IMR-90 (cell line): Measurements from ENCODE around the gene HBM. TPM values are rescaled to one million over a fixed set of nuclear protein-coding genes. Genes with fewer than 3 reads are reported as not detected.

ENCODE experiments used
- ATAC-seq: fragments of 200-7000 bp; cut with Tn5 transposase; 2 replicates; pipeline ENCODE4 v1.9.1; 2020; ENCODE audit warnings: low read depth, mild to moderate bottlenecking, moderate library complexity
- BruUV-seq: library from RNA; stranded (reverse); fragments of 400-500 nt; replicated peaks from 2 replicates; lab custom pipeline; 2021; lab: Mats Ljungman, UMichigan
- CTCF ChIA-PET: fragments of 300-600 bp; formaldehyde crosslinking; extraction: SDS; loops from one replicate; lab custom pipeline; 2021; ENCODE audit warnings: antibody characterized with exemption; lab: Yijun Ruan, JAX
- POLR2A ChIA-PET: fragments of 300-600 bp; sonication (Branson Sonifier 250); formaldehyde crosslinking; loops from one replicate; lab custom pipeline; 2022; ENCODE audit warnings: antibody characterized with exemption; ENCODE audit not compliant: unreplicated experiment; lab: Charles Lee
- DNase-seq: peaks from one replicate; pipeline ENCODE4 v3.0.0; 2013
- H2AFZ ChIP-seq: replicated peaks from 2 replicates; pipeline ENCODE3; 2013; ENCODE audit warnings: low read length, mild to moderate bottlenecking; ENCODE audit not compliant: poor library complexity
- H2AK5ac ChIP-seq: 2 replicates; pipeline ENCODE4 v1.6.1; 2013; ENCODE audit warnings: low read depth, low read length, inconsistent platforms
- H2AK9ac ChIP-seq: replicated peaks from 2 replicates; pipeline ENCODE3; 2013; ENCODE audit warnings: mild to moderate bottlenecking, low read depth, low read length, moderate library complexity; ENCODE audit not compliant: poor library complexity
- H2BK120ac ChIP-seq: 2 replicates; pipeline ENCODE4 v1.6.1; 2013; ENCODE audit warnings: low read depth, low read length, inconsistent platforms
- H2BK15ac ChIP-seq: 3 replicates; pipeline ENCODE4 v1.6.1; 2013; ENCODE audit warnings: low read depth, low read length, inconsistent platforms
- H2BK20ac ChIP-seq: 2 replicates; pipeline ENCODE4 v1.6.1; 2013; ENCODE audit warnings: low read depth, mild to moderate bottlenecking, inconsistent platforms, low read length, moderate library complexity
- H2BK5ac ChIP-seq: 2 replicates; pipeline ENCODE4 v1.6.1; 2013; ENCODE audit warnings: mild to moderate bottlenecking, low read depth, low read length, inconsistent platforms; ENCODE audit not compliant: poor library complexity, severe bottlenecking
- H3K14ac ChIP-seq: replicated peaks from 2 replicates; pipeline ENCODE4 v1.6.1; 2013; ENCODE audit warnings: low read depth, low read length, inconsistent platforms
- H3K18ac ChIP-seq: 2 replicates; pipeline ENCODE4 v1.6.1; 2013; ENCODE audit warnings: low read depth, low read length, control low read depth
- H3K23ac ChIP-seq: 2 replicates; pipeline ENCODE4 v1.6.1; 2013; ENCODE audit warnings: low read depth, low read length, inconsistent platforms
- H3K27ac ChIP-seq: 2 replicates; pipeline ENCODE4 v1.5.1; 2013; ENCODE audit warnings: mild to moderate bottlenecking, control low read depth, low read length; ENCODE audit not compliant: insufficient read depth
- H3K27me3 ChIP-seq: 2 replicates; pipeline ENCODE4 v1.6.1; 2013; ENCODE audit warnings: low read length; ENCODE audit not compliant: control insufficient read depth, insufficient read depth
- H3K36me3 ChIP-seq: 2 replicates; pipeline ENCODE4 v1.6.1; 2013; ENCODE audit warnings: low read length, mixed read lengths; ENCODE audit not compliant: control insufficient read depth, insufficient read depth
- H3K4ac ChIP-seq: 2 replicates; pipeline ENCODE4 v1.6.1; 2013; ENCODE audit warnings: low read depth, low read length, inconsistent platforms
- H3K4me1 ChIP-seq: 2 replicates; pipeline ENCODE4 v1.6.1; 2013; ENCODE audit warnings: low read length, mixed read lengths; ENCODE audit not compliant: control insufficient read depth, insufficient read depth
- H3K4me2 ChIP-seq: 2 replicates; pipeline ENCODE4 v1.6.1; 2013; ENCODE audit warnings: low read depth, mild to moderate bottlenecking, control low read depth, low read length, moderate library complexity
- H3K4me3 ChIP-seq: 2 replicates; pipeline ENCODE4 v1.5.1; 2013; ENCODE audit warnings: low read depth, mild to moderate bottlenecking, control low read depth, low read length, moderate library complexity; ENCODE audit not compliant: insufficient read depth
- H3K56ac ChIP-seq: 2 replicates; pipeline ENCODE4 v1.6.1; 2013; ENCODE audit warnings: low read length, inconsistent platforms; ENCODE audit not compliant: insufficient read depth; ENCODE audit errors: extremely low read depth
- H3K79me1 ChIP-seq, 2 experiments: 2 replicates each; pipeline ENCODE4 v1.6.1; 2013; ENCODE audit warnings: low read length in 2 of 2, inconsistent platforms in 1 of 2, low read depth in 1 of 2
- H3K9ac ChIP-seq: 2 replicates; pipeline ENCODE4 v1.6.1; 2013; ENCODE audit warnings: low read depth, low read length, control low read depth
- H3K9me1 ChIP-seq: 2 replicates; pipeline ENCODE4 v1.6.1; 2013; ENCODE audit warnings: low read length, inconsistent platforms; ENCODE audit not compliant: insufficient read depth
- H3K9me3 ChIP-seq: 2 replicates; pipeline ENCODE4 v1.6.1; 2013; ENCODE audit warnings: low read length; ENCODE audit not compliant: control insufficient read depth, insufficient read depth
- H4K20me1 ChIP-seq: 2 replicates; pipeline ENCODE4 v1.6.1; 2013; ENCODE audit warnings: low read length, inconsistent platforms; ENCODE audit not compliant: insufficient read depth
- H4K5ac ChIP-seq: 2 replicates; pipeline ENCODE4 v1.6.1; 2013; ENCODE audit warnings: mild to moderate bottlenecking, low read depth, low read length, control low read depth
- H4K8ac ChIP-seq, 2 experiments: 2 replicates each; pipeline ENCODE4 v1.6.1; 2013; ENCODE audit warnings: low read depth in 2 of 2, low read length in 2 of 2, control low read depth in 1 of 2, inconsistent platforms in 1 of 2
- H4K91ac ChIP-seq: 2 replicates; pipeline ENCODE4 v1.6.1; 2013; ENCODE audit warnings: low read depth, low read length, inconsistent platforms; ENCODE audit not compliant: insufficient read depth
- CHD1 ChIP-seq: IDR thresholded peaks from 2 replicates; pipeline ENCODE4 v1.6.1; 2012; ENCODE audit warnings: low read depth, low read length, improper control_type of control experiment
- CTCF ChIP-seq: conservative IDR thresholded peaks from 2 replicates; pipeline ENCODE4 v1.5.1; 2012; ENCODE audit warnings: mild to moderate bottlenecking, low read depth, low read length, improper control_type of control experiment
- FOS ChIP-seq: fragments of 150-350 bp; IDR thresholded peaks from 2 replicates; pipeline ENCODE4 v1.6.1; 2016; ENCODE audit warnings: low read depth, low read length
- MAFK ChIP-seq: IDR thresholded peaks from 2 replicates; pipeline ENCODE4 v1.6.1; 2012; ENCODE audit warnings: low read depth, low read length, improper control_type of control experiment
- MAZ ChIP-seq: IDR thresholded peaks from 2 replicates; pipeline ENCODE4 v1.6.1; 2012; ENCODE audit warnings: low read depth, mild to moderate bottlenecking, low read length, improper control_type of control experiment, moderate library complexity, borderline replicate concordance
- NFE2L2 ChIP-seq: fragments of 150-350 bp; IDR thresholded peaks from 2 replicates; pipeline ENCODE4 v1.6.1; 2016; ENCODE audit warnings: low read depth, mild to moderate bottlenecking, low read length
- WGBS, 2 experiments: methylation state at CpG; one replicate each; pipeline versions ENCODE4 v1.1.5 to v1.1.7; 2013; ENCODE audit warnings: missing lambda C conversion rate in 2 of 2; ENCODE audit not compliant: insufficient read length in 1 of 2; ENCODE audit errors: extremely low coverage in 2 of 2; 5-methylcytosine and 5-hydroxymethylcytosine counted together
- dilution Hi-C: fragments of 300-500 bp; cut with HindIII; formaldehyde crosslinking; loops from one replicate; pipeline ENCODE4 v1.14.3; 2018; ENCODE audit warnings: low sequenced_read_pairs; ENCODE audit not compliant: unreplicated experiment
- in situ Hi-C: fragments of 300-500 bp; cut with MboI; formaldehyde crosslinking; loops from 3 replicates; pipeline ENCODE4 v1.14.3; 2019; ENCODE audit warnings: low sequenced_read_pairs, inconsistent platforms, mixed read lengths
- intact Hi-C: fragments of 100-400 bp; cut with micrococcal nuclease; formaldehyde crosslinking; loops from 2 replicates; pipeline ENCODE4 v1.10.0; 2022
- polyA plus RNA-seq, 3 experiments: library from polyadenylated mRNA; depleted of rRNA; stranded (reverse); fragments of >200 nt; gene quantifications; 2 replicates each; pipeline ENCODE4 v1.2.3, GENCODE V29; 2012; ENCODE audit warnings: low replicate concordance in 1 of 3
- total RNA-seq: library from RNA; depleted of rRNA; stranded (reverse); fragments of >200 nt; gene quantifications from 2 replicates; pipeline ENCODE4 v1.2.3, GENCODE V29; 2012
- TF ChIP-seq, protein P1 (sequence below): fragments of 150-350 bp; IDR thresholded peaks from 2 replicates; pipeline ENCODE4 v1.6.1; 2016; ENCODE audit warnings: low read depth, mild to moderate bottlenecking, low read length, moderate library complexity, borderline replicate concordance

HBM gene
- total and polyA plus RNA-seq, 2 of the 4 experiments (the other 2 are of a cell fraction) = not detected

DNA sequence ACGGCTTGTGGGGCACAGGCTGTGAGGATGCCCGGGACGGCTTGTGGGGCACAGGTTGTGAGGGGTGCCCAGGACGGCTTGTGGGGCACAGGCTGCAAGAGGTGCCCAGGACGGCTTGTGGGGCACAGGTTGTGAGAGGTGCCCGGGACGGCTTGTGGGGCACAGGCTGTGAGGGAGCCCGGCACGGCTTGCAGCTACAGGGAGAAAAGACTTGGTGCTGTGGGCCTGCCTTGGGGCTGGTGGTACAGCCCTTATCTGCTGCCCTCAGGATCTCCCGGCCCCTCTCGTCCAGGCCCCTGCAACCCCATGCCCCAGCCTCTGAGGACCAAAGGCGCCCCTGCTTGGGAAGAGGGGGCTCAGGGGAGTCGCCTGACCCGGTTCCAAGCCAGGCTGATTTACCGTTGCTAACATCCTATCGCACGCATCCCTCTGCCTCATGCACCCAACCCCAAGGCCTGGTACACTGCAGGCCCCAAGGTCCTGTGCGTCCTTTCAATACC is 5.0 kb upstream of the HBM start:
- no peak overlapping the region for H4K5ac ChIP-seq

More for the DNA sequence above, 5.0 kb upstream of the HBM start:
- CTCF ChIA-PET = no interaction called here
- Histone ChIP-seq H3K4me2 (no peak overlapping the region), H4K91ac (no peak overlapping the region), H3K4me1 (no peaks in the 10 kb centered on the region; the same call in 1 of the 2 replicates), H2BK5ac (no peak overlapping the region), H4K8ac (no peak overlapping the region), H2BK120ac (no peak overlapping the region), H3K27me3 (peaks cover 42% of the 10 kb centered on the region), H3K79me1 (no peaks in the 10 kb centered on the region), H2AK5ac (no peak overlapping the region), H3K4ac (no peak overlapping the region), H3K9ac (no peak overlapping the region), H3K18ac (no peak overlapping the region), H3K4me3 (no peak overlapping the region), H3K14ac (no peak overlapping the region), H3K27ac (no peak overlapping the region), H2AFZ (peak overlapping the region; percentile 33), H3K23ac (no peak overlapping the region), H3K9me3 (no peaks in the 10 kb centered on the region), H2BK15ac (no peak overlapping the region), H3K56ac (no peak overlapping the region), H3K9me1 (no peaks in the 10 kb centered on the region), H2BK20ac (no peak overlapping the region), H2AK9ac (no peak overlapping the region), H4K20me1 (peaks cover 5% of the 10 kb centered on the region; the same call in 1 of the 2 replicates), H3K36me3 (no peaks in the 10 kb centered on the region)
- POLR2A ChIA-PET = no interaction called here
- ATAC-seq (no peak), DNase-seq (no peak)
- TF ChIP-seq CHD1 (no peak), CTCF (no peak), MAZ (no peak), NFE2L2 (no peak), FOS (no peak), MAFK (no peak)
- TF ChIP-seq, protein P1, sequence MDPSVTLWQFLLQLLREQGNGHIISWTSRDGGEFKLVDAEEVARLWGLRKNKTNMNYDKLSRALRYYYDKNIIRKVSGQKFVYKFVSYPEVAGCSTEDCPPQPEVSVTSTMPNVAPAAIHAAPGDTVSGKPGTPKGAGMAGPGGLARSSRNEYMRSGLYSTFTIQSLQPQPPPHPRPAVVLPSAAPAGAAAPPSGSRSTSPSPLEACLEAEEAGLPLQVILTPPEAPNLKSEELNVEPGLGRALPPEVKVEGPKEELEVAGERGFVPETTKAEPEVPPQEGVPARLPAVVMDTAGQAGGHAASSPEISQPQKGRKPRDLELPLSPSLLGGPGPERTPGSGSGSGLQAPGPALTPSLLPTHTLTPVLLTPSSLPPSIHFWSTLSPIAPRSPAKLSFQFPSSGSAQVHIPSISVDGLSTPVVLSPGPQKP = no peak
- in situ Hi-C loops (no loop called here), dilution Hi-C loops (no loop called here), intact Hi-C loops (no loop called here)
- no TSS peak for BruUV-seq
- WGBS, 2 experiments = 78% methylated on average over 6 of the region's 18 CpGs; no CpG with 5 or more reads in 1 of the 2 experiments
